Activated CD4-positive, alpha-beta T cell treated with anti-CD3 and anti-CD28 coated beads, Interleukin-2, Interleukin-6, amounts not matched to agents 100 ng/mL and 50 ng/mL, durations not matched to agents 16 hours and 8 hours (primary cell): ENCODE data around the gene NEU2.
"Not testable (repeated sequence)": the region's sequence is repeated elsewhere in the genome, so short reads cannot be mapped to it uniquely, and the experiment has no call there.

Experiments
- DNase-seq: peaks from one replicate; pipeline ENCODE4 v3.0.0-alpha.2; 2020

NEU2 gene

GRCh38 chr2:233059797-233060500 lies 27.5 kb downstream of the NEU2 start, which contains the start of gene INPP5D:
TSS of gene INPP5D (plus strand) at chr2:233060342. CDS start at chr2:233060479, 137 bp downstream.
- DNase-seq = peak; percentile 89

- DNase-seq = no peak
Measured at GRCh38 chr2:233060501-233060979, 28.1 kb downstream of the NEU2 start.

DNA sequence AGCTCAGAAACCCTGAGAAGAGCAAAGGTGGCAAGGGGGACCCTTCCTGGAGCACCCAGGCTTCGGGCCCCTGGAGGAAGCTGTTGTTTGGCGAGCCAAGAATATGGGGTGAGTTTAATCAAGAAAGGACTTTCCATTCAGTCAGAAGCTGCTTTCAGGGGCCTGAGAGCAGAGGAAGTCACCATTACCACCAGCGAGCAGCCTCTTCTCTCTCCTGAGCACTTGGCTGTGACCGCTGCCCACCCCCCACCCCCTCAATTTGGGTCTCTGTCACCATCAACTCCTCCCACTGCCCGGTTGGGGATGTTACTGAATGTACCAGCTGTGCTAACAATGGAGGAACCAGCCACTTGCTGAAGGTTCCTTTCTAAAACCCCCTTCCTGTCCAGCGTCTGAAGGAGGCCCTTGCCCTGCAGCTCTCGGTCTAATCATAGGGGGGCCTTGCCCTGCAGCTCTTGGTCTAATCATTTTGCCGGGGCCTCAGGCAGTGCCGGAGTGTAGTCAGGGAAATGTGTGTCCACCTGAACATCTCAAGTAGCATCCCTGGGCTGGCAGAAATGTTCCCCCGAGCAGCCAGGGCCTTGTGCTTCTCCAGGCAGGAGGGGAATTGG lies 28.6 kb downstream of the NEU2 start:
- peak; percentile 32 for DNase-seq

DNA sequence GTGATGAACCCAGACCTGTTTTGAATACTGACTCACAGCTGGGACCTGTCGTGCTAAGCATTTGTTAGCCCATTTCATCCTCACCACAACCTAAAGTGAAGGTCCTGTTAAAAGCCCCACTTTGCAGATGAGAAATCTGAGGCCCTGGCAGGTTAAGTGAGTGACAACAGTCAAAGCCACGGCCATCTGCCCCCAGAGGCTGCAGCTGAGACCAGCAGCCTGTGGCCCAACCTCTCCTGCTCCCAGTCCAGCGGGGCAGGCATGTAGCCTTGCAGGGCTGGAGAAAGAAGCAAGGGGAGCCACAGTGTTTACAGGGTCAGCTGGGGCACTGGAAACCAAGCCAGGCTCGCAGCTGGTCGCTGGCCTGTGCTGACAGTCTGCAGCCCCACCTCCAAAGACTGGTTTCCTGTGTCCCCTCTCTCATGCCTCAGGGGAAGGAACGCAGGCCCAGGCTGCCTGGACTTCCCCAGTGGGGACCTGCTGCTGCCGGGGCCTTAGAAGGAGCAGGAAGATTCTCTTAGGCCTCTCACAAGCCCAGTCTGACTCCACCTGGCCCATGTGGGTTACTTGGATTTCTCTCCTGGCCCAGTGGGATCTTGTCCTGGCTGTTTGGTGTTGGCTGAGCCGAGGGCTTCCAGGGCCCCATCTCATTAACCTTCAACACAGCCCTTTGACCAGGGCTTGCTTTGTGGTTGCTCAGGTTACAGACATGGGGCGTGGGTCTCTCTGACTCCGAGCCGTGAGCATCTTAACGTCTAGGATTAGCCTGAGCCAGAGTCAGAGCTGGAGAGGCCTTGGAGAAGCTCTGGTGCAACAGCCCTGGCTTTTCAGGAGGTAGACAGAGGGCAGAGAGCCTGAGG lies 29.3 kb downstream of the NEU2 start:
- DNase-seq = peak; percentile 69

DNA sequence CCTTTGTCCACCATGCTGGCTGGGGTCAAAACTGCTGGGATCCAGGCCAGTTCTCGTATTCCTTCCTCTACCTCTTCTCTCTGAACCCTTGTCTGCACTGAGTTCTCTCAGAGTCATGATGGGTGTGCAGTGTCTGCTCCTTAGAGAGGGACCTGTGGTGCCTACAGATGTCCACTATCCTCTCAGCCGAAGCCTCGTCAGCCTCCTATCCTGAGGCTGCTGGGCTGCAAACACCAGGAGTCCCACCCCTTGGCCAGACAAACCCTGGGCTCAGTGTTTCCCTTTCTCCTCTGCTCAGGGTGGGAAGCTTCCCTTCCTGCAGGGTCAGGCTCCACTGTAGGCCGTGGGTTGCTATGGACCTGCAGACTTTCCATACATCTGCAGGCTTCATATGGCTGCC lies 30.0 kb downstream of the NEU2 start:
- DNase-seq = no peak

DNA sequence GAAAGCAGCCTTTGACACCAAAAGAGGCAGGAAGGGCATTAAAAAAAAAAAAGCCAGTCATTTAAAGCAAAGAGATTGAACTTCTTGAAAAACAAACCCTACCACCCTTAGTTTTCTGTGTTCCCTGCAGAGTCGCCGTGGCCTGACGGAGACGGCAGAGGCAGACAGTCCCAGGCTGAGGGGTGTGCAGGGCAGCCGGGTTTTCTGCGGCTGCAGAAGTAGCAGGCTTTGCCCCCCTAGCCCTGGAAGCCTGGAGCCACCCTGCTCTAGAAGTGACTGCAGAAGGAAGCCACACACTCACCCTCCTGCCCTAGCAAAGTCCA lies 30.4 kb downstream of the NEU2 start:
- DNase-seq = no peak

DNA sequence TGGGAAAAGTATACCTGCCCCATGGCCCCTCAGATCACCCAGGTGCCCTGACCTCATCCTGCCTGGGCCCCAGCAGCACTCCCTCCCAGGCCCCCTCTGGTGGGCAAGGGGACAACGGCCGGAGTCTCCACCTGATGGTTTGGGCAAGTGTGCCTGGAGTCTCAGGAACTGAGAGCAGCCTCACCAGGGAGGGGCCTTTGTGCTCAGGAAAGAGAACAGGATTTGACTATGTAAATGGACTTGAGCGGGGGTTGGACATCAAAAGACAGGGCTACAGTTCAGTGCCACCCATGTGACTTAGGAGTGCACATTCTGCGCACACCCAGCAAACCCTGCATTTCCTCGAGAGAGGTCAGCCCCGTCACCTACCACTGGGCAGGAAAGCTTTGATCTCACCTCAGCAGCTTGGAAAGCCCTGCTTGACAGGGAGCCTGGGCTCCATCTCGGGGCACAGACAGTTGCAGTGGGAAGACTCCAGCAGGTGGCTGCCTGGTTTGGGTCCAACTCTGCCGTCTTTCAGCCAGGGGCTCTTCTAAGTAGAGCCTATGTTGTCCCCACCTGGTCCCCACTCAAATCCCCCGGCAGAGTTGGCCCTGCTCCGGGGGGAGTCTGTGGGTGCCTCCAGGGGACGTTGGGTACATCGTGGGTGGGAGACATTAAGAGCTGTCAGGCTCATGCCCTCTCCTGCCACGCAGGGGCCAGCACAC lies 30.9 kb downstream of the NEU2 start:
- peak; percentile 38 for DNase-seq

DNA sequence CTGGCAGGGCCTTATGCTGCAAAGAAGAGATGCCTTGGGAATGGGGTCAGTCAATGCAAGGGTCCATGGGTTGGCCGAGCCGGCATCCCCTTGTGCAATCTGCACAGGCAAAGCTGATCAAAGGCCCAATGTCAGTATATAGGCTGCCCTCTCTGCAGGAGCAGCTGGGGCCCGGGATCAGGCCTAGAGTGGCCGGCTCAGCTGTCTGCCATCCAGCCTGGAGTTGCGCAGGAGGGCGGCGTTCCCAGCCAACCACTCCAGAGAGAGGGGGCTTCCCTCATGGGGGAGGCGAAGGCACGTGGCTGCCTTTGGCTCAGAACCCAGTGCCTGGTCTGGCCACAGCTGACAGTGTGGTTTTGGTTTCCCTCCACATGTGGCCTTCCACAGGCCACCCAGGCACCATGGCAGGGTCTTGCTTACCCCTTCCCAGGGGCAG lies 31.5 kb downstream of the NEU2 start:
- DNase-seq = no peak

GRCh38 chr2:233064530-233065199 lies 32.2 kb downstream of the NEU2 start:
- no peak for DNase-seq

GRCh38 chr2:233065200-233065589 lies 32.7 kb downstream of the NEU2 start:
- not testable (repeated sequence) for DNase-seq

DNA sequence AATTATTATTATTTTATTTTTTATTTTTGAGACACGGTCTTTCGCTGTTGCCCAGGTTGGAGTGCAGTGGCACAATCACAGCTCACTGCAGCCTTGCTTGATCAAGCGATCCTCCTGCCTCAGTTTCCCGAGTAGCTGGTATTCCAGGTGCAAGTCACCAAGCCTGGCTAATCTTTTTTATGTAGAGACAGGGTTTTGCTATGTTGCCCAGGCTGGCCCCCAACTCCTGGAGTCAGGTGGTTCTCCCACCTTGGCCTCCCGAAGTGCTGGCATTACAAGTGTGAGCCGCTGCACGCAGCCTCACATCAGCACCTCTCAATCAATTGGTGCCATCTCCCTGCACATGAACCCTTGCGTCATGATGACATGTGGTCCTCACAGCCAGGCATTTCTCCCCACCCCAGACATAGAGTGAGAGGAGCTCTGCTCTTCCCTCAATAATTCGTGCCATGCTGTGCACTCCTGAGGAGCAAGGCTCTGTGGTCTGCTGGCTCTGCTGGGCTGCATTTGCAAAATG lies 33.5 kb downstream of the NEU2 start:
- no peak for DNase-seq

GRCh38 chr2:233068762-233069418 lies 36.4 kb downstream of the NEU2 start:
- no peak for DNase-seq

GRCh38 chr2:233072838-233073237 lies 40.4 kb downstream of the NEU2 start:
- no peak for DNase-seq

- no peak for DNase-seq
Measured at GRCh38 chr2:233074106-233074505, 41.6 kb downstream of the NEU2 start.

GRCh38 chr2:233075141-233075965 lies 42.9 kb downstream of the NEU2 start:
- no peak for DNase-seq

GRCh38 chr2:233075966-233076339 lies 43.5 kb downstream of the NEU2 start:
- peak; percentile 68 for DNase-seq

GRCh38 chr2:233076749-233077148 lies 44.3 kb downstream of the NEU2 start:
- DNase-seq = peak; percentile 69

DNA sequence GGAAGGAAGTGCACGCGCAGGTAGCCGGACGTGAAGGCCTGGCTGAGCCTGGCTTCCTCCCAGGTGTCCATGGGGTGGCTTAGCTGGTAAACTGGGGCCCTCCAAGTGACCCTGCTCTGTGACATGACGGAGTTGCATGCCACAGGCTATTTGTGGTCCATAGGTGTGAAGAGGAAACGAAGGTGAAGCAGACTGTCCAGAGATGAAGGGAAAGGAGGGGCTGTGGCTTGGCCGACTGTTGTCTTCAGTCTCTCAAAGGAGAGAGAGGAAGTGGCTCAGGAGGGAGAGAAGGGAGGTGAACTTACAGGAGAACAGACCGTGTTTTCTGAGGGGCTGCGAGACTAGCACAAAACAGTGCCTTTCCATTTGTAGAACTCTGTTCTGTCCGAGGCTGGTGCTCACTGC lies 47.0 kb downstream of the NEU2 start:
- peak; percentile 62 for DNase-seq

DNA sequence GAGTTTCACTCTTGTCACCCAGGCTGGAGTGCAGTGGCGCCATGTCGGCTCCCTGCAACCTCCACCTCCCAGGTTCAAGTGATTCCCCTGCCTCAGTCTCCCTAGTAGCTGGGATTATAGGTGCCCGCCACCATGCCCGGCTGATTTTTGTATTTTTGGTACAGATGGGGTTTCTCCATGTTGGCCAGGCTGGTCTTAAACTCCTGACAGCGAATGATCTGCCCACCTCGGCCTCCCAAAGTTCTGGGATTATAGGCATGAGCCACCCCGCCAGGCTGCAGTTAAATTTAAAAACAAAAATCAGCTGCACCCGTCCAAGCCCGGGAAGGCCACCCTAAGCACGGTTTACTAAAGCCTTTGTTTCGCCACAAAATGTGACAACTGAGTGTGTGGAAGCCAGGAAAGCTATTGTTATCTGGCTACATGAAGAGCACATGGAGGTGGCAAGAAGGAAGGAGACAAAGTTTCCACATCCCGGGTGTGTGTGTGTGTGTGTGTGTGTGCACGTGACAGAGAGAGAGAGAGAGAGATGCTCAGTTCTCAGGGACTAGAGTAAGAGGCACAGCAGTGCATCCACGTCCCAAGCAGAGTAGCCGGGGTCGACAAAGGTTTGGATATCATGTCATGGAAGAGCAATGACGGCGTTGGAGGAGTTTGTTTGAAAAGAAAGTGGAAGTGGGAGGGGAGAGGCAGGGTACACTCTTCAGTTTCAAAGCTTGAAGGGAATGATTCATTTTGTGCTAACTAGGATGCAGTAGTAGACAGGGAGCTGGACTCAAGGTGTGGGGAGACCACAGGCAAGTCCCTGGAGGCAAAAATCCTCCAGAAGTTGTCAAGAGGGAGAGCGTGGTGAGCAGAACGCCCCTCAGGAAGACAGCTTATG lies 47.7 kb downstream of the NEU2 start:
- DNase-seq = peak; percentile 54

GRCh38 chr2:233080836-233081229 lies 48.4 kb downstream of the NEU2 start:
- DNase-seq = no peak
